ENCODE measurements around the gene DOCK3. TPM values are rescaled to one million over a fixed set of nuclear protein-coding genes. Genes with fewer than 3 reads are reported as not detected.

DOCK3 gene
- total and polyA plus RNA-seq, 2 of the 4 experiments (the other 2 are of a cell fraction): under 0.01 to 0.12 TPM

GRCh38 chr3:51337666-51338065, 662.9 kb downstream of the DOCK3 start:
- no peak overlapping the region for H4K5ac ChIP-seq (ENCODE audit: low read depth, low read length)
- no peak overlapping the region for H2AK5ac ChIP-seq (ENCODE audit: low read depth, low read length)
- H3K23ac ChIP-seq (ENCODE audit: low read depth, low read length): no peak overlapping the region
- no peaks in the 10 kb centered on the region for H3K36me3 ChIP-seq (ENCODE audit: control insufficient read depth, insufficient read depth, low read length)
- no peak for TF ChIP-seq MAFK (IDR thresholded peaks at IDR 0.05; ENCODE audit: low read depth, low read length)
- TF ChIP-seq POLR2A (IDR thresholded peaks at IDR 0.05; ENCODE audit: low read depth, low read length): no peak
- no peak for TF ChIP-seq NFE2L2 (IDR thresholded peaks at IDR 0.05; ENCODE audit: low read depth, low read length)
- TF ChIP-seq SMC3 (IDR thresholded peaks at IDR 0.05; ENCODE audit: low read depth, low read length): no peak
- TF ChIP-seq MXI1 (IDR thresholded peaks at IDR 0.05; ENCODE audit: borderline replicate concordance, low read depth, low read length): no peak
- no peak for TF ChIP-seq CEBPB (IDR thresholded peaks at IDR 0.05; ENCODE audit: low read depth, low read length)
- no peak for TF ChIP-seq FOS (IDR thresholded peaks at IDR 0.05; ENCODE audit: low read depth, low read length)
- no peak overlapping the region for H3K4me3 ChIP-seq (ENCODE audit: insufficient read depth, low read depth, low read length)
- no TSS peak for BruUV-seq (replicated peaks)
- H3K9me3 ChIP-seq (ENCODE audit: control insufficient read depth, insufficient read depth, low read length): no peaks in the 10 kb centered on the region
- no peak overlapping the region for H2AK9ac ChIP-seq (replicated peaks; ENCODE audit: low read depth, low read length, poor library complexity)
- ATAC-seq (ENCODE audit: low read depth) (no peak), DNase-seq (no peak)
- no CpG with 5 or more reads among the region's 1 CpG for WGBS, 2 experiments (ENCODE audit: extremely low coverage in 2 of 2, insufficient read length in 1 of 2)
- no peak overlapping the region for H3K56ac ChIP-seq (ENCODE audit: extremely low read depth, insufficient read depth, low read length)
- H2BK15ac ChIP-seq (ENCODE audit: low read depth, low read length): no peak overlapping the region
- no peaks in the 10 kb centered on the region; the same call in 1 of the 2 replicates for H3K27me3 ChIP-seq (ENCODE audit: control insufficient read depth, insufficient read depth, low read length)
- H4K91ac ChIP-seq (ENCODE audit: insufficient read depth, low read depth, low read length): no peak overlapping the region
- dilution Hi-C loops (cut with HindIII; ENCODE audit: low sequenced_read_pairs, unreplicated experiment): no loop called here
- no peak overlapping the region for H3K4me2 ChIP-seq (ENCODE audit: low read depth, low read length)
- H3K14ac ChIP-seq (replicated peaks; ENCODE audit: low read depth, low read length): no peak overlapping the region
- peaks cover 7% of the 10 kb centered on the region for H3K9me1 ChIP-seq (ENCODE audit: insufficient read depth, low read length)
- H3K79me1 ChIP-seq (ENCODE audit: low read depth in 1 of 2, low read length in 2 of 2): no peaks in the 10 kb centered on the region
- in situ Hi-C loops (cut with MboI; ENCODE audit: low sequenced_read_pairs): no loop called here
- intact Hi-C loops (cut with micrococcal nuclease): loop anchor here (10.0 kb wide), 1 partner anchor 587 kb away; no protein-coding TSS in a partner anchor
- H2AFZ ChIP-seq (replicated peaks; ENCODE audit: low read length, poor library complexity): no peak overlapping the region
- H3K27ac ChIP-seq (ENCODE audit: insufficient read depth, low read length): no peak overlapping the region
- no peak overlapping the region for H4K8ac ChIP-seq (ENCODE audit: low read depth in 2 of 2, low read length in 2 of 2)
- no peak overlapping the region for H3K9ac ChIP-seq (ENCODE audit: low read depth, low read length)
- ChIA-PET POLR2A (ENCODE audit: unreplicated experiment) (no interaction called here), CTCF (interaction anchor here (0.7 kb wide), 1 partner anchor 27 kb away, joined by 3 read pairs; no protein-coding TSS in a partner anchor)
- no peak overlapping the region for H2BK120ac ChIP-seq (ENCODE audit: low read depth, low read length)
- no peaks in the 10 kb centered on the region for H4K20me1 ChIP-seq (ENCODE audit: insufficient read depth, low read length)
- no peak overlapping the region for H3K4ac ChIP-seq (ENCODE audit: low read depth, low read length)
- no peak overlapping the region for H3K18ac ChIP-seq (ENCODE audit: low read depth, low read length)
- H2BK20ac ChIP-seq (ENCODE audit: low read depth, low read length): no peak overlapping the region
- H3K4me1 ChIP-seq (ENCODE audit: control insufficient read depth, insufficient read depth, low read length): peaks cover 13% of the 10 kb centered on the region
- no peak overlapping the region for H2BK5ac ChIP-seq (ENCODE audit: low read depth, low read length, poor library complexity, severe bottlenecking)

Measured in IMR-90 (cell line).